ENCODE data around the gene CDK5RAP3.

GRCh38 chr17:47980541-47980940 lies 9.6 kb downstream of the CDK5RAP3 start:
- TF ChIP-seq POLR2A (IDR thresholded peaks at IDR 0.05; ENCODE audit: low read depth, low read length) (no peak), POLR2AphosphoS5 (IDR thresholded peaks at IDR 0.05; ENCODE audit: low read depth, low read length) (no peak), TAF1 (IDR thresholded peaks at IDR 0.05; ENCODE audit: borderline replicate concordance, low read depth, low read length) (no peak)
